ENCODE measurements around the gene MYRIP.

Gene MYRIP

GRCh38 chr3:40258555-40258954, 449.1 kb downstream of the MYRIP start:
- TF ChIP-seq CTCF (IDR thresholded peaks at IDR 0.05; ENCODE audit: low read depth, low read length) = peak; percentile 3
- TF ChIP-seq POLR2A (IDR thresholded peaks at IDR 0.05; ENCODE audit: extremely low read depth, insufficient read length) = no peak
- no peak overlapping the region for H3K4me3 ChIP-seq (ENCODE audit: low read depth, low read length)
- peak; percentile 71 for DNase-seq (ENCODE audit: low read depth)

GRCh38 chr3:40262331-40262730, 452.9 kb downstream of the MYRIP start:
- DNase-seq (ENCODE audit: low read depth) = no peak
- H3K4me3 ChIP-seq (ENCODE audit: low read depth, low read length) = no peak overlapping the region
- TF ChIP-seq CTCF (IDR thresholded peaks at IDR 0.05; ENCODE audit: low read depth, low read length) = no peak
- TF ChIP-seq MYC (IDR thresholded peaks at IDR 0.05; ENCODE audit: low read depth, low read length) = no peak
- TF ChIP-seq POLR2A (IDR thresholded peaks at IDR 0.05; ENCODE audit: extremely low read depth, insufficient read length) = no peak
- TF ChIP-seq, protein P1, sequence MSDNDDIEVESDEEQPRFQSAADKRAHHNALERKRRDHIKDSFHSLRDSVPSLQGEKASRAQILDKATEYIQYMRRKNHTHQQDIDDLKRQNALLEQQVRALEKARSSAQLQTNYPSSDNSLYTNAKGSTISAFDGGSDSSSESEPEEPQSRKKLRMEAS (IDR thresholded peaks at IDR 0.05; ENCODE audit: low read depth, low read length) = no peak

DNA sequence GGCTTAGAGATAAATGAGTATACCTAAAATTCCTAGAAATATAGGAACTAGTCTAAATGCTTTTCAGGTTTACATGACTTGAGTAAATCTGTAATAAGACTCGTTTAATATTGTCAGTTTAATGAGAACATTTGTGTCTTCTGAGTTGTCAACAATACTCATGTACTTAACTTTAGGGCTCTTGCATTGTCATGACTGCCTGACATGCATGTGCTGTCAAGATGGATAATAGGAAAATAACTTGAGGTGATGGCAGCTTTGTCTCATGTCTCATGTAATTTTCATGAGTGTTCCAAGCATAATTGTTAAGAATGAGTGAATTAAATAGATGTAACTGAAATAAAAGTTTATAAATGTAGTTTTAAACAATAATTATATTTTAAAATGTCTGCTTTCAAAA, 455.0 kb downstream of the MYRIP start:
- TF ChIP-seq MYC (IDR thresholded peaks at IDR 0.05; ENCODE audit: low read depth, low read length) (no peak), CTCF (IDR thresholded peaks at IDR 0.05; ENCODE audit: low read depth, low read length) (no peak), POLR2A (IDR thresholded peaks at IDR 0.05; ENCODE audit: extremely low read depth, insufficient read length) (no peak)
- TF ChIP-seq, protein P1 (IDR thresholded peaks at IDR 0.05; ENCODE audit: low read depth, low read length) = no peak
- no peak overlapping the region for H3K4me3 ChIP-seq (ENCODE audit: low read depth, low read length)
- no peak for DNase-seq (ENCODE audit: low read depth)

DNA sequence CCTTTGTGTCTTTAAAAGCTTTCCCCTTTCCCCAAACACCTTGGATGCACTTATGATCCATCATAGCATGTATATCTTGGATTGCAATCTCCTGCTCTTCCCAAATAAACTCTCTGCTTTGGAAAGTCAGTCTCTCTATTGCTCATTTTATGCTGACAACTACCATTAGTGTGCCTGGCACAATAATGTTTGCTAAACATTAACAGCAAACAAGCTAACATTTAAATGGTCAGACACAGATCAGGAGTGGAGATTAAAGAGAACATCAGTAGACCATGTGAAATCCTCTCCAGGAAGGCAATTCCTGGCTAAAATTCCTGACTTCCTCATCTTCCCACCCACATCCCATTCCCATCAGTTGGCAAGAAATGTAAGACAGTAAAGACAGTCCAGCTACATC, 455.8 kb downstream of the MYRIP start:
- DNase-seq (ENCODE audit: low read depth) = no peak
- H3K4me3 ChIP-seq (ENCODE audit: low read depth, low read length) = no peak overlapping the region
- no peak for TF ChIP-seq CTCF (IDR thresholded peaks at IDR 0.05; ENCODE audit: low read depth, low read length)
- TF ChIP-seq POLR2A (IDR thresholded peaks at IDR 0.05; ENCODE audit: extremely low read depth, insufficient read length) = no peak
- TF ChIP-seq MYC (IDR thresholded peaks at IDR 0.05; ENCODE audit: low read depth, low read length) = no peak
- TF ChIP-seq, protein P1 (IDR thresholded peaks at IDR 0.05; ENCODE audit: low read depth, low read length) = no peak

DNA sequence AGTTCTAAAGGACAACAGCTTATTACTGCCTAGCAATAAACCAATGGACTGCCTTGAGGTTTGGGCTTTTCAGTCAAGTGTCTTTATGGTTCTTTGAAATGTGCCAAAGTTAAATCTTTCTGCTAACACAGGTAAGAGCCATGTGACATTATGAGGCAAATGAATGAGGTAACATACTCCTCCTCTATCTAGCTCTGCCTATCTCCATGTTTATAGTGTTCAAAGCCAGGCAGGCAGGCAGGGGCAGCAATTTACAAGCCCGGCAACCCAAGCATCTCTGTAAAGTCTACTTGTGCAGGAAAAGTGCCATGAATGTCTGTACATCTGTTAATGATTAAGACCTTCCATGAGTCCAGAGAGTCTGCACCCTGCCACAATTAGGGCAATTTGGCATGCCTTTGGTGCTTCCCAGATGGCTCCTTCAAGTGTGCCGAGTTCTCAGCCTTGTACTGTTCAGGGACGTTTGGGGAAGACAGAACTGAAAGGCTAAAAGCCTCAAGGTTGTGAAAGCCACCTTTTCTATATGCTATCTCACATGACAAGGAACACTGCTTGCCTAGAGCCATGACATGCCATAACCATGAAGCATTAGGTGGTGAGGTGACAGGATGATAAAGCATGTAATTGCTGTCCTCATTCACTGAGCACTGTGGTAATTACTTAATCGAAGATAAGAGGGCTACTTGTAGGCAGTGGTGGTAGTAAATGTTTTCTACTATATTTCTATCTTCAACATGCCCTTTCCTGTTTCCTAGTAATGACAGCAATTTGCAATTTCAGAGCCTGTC, 458.7 kb downstream of the MYRIP start:
- TF ChIP-seq MYC (IDR thresholded peaks at IDR 0.05; ENCODE audit: low read depth, low read length) (no peak), CTCF (IDR thresholded peaks at IDR 0.05; ENCODE audit: low read depth, low read length) (no peak), POLR2A (IDR thresholded peaks at IDR 0.05; ENCODE audit: extremely low read depth, insufficient read length) (no peak)
- TF ChIP-seq, protein P1 (IDR thresholded peaks at IDR 0.05; ENCODE audit: low read depth, low read length) = no peak
- DNase-seq (ENCODE audit: low read depth) = no peak
- no peak overlapping the region for H3K4me3 ChIP-seq (ENCODE audit: low read depth, low read length)
